ENCODE data around the gene TARS3. TPM values are rescaled to one million over a fixed set of nuclear protein-coding genes. Genes with fewer than 3 reads are reported as not detected.
"Not testable (repeated sequence)": the region's sequence is repeated elsewhere in the genome, so short reads cannot be mapped to it uniquely, and the experiment has no call there.

Gene TARS3
- polyA plus RNA-seq, 4 donors: 4.2 to 19.5 (median 5.1) TPM

GRCh38 chr15:101746716-101747082 is 22.4 kb upstream of the TARS3 start:
- not testable (repeated sequence) for H3K27ac ChIP-seq (ENCODE audit: low read depth in 1 of 3, low read length in 2 of 3); H3K4me3 ChIP-seq (ENCODE audit: low read depth in 1 of 3, low read length in 3 of 3); H3K4me1 ChIP-seq (ENCODE audit: control insufficient read depth in 3 of 3, insufficient read depth in 2 of 3, low read depth in 1 of 3, low read length in 2 of 3); H3K27me3 ChIP-seq (ENCODE audit: control insufficient read depth in 3 of 3, insufficient read depth in 3 of 3, low read length in 3 of 3); DNase-seq; H3K36me3 ChIP-seq (ENCODE audit: control insufficient read depth in 3 of 3, insufficient read depth in 2 of 3, low read depth in 1 of 3, low read length in 3 of 3); H3K9me3 ChIP-seq (ENCODE audit: control insufficient read depth in 2 of 2, insufficient read depth in 1 of 2, low read depth in 1 of 2, low read length in 1 of 2); FAIRE-seq
- no CpG with 5 or more reads among the region's 18 CpGs for WGBS, 3 donors

- H3K36me3 ChIP-seq (ENCODE audit: control insufficient read depth in 3 of 3, insufficient read depth in 2 of 3, low read depth in 1 of 3, low read length in 3 of 3); H3K4me1 ChIP-seq (ENCODE audit: control insufficient read depth in 3 of 3, insufficient read depth in 2 of 3, low read depth in 1 of 3, low read length in 2 of 3); DNase-seq; FAIRE-seq; H3K9me3 ChIP-seq (ENCODE audit: control insufficient read depth in 2 of 2, insufficient read depth in 1 of 2, low read depth in 1 of 2, low read length in 1 of 2); H3K4me3 ChIP-seq (ENCODE audit: low read depth in 1 of 3, low read length in 3 of 3); H3K27ac ChIP-seq (ENCODE audit: low read depth in 1 of 3, low read length in 2 of 3); H3K27me3 ChIP-seq (ENCODE audit: control insufficient read depth in 3 of 3, insufficient read depth in 3 of 3, low read length in 3 of 3): not testable (repeated sequence)
- 94 to 95% (median 94%) methylated on average over 2 of the region's 2 CpGs for WGBS, 3 donors
These were observed 10.6 kb upstream of the TARS3 start for GRCh38 chr15:101734837-101735236.

GRCh38 chr15:101733545-101733944 is 9.3 kb upstream of the TARS3 start:
- FAIRE-seq: no peak
- 96 to 97% (median 96%) methylated on average over 2 of the region's 2 CpGs for WGBS, 3 donors
- no peaks in the 10 kb centered on the region for H3K27me3 ChIP-seq (ENCODE audit: control insufficient read depth in 3 of 3, insufficient read depth in 3 of 3, low read length in 3 of 3)

GRCh38 chr15:101732772-101733171 is 8.5 kb upstream of the TARS3 start:
- Histone ChIP-seq H3K36me3 (ENCODE audit: control insufficient read depth in 3 of 3, insufficient read depth in 2 of 3, low read depth in 1 of 3, low read length in 3 of 3) (no peaks in the 10 kb centered on the region), H3K9me3 (ENCODE audit: control insufficient read depth in 2 of 2, insufficient read depth in 1 of 2, low read depth in 1 of 2, low read length in 1 of 2) (no peaks in the 10 kb centered on the region), H3K4me1 (ENCODE audit: control insufficient read depth in 3 of 3, insufficient read depth in 2 of 3, low read depth in 1 of 3, low read length in 2 of 3) (no peaks in the 10 kb centered on the region), H3K27me3 (ENCODE audit: control insufficient read depth in 3 of 3, insufficient read depth in 3 of 3, low read length in 3 of 3) (no peaks in the 10 kb centered on the region), H3K4me3 (ENCODE audit: low read depth in 1 of 3, low read length in 3 of 3) (no peak overlapping the region), H3K27ac (ENCODE audit: low read depth in 1 of 3, low read length in 2 of 3) (no peak overlapping the region)
- DNase-seq (no peak), FAIRE-seq (no peak)
- WGBS, 3 donors: 78 to 87% (median 84%) methylated on average over 3 of the region's 3 CpGs

More at GRCh38 chr15:101733545-101733944, 9.3 kb upstream of the TARS3 start:
- Histone ChIP-seq H3K36me3 (ENCODE audit: control insufficient read depth in 3 of 3, insufficient read depth in 2 of 3, low read depth in 1 of 3, low read length in 3 of 3) (no peaks in the 10 kb centered on the region), H3K27ac (ENCODE audit: low read depth in 1 of 3, low read length in 2 of 3) (no peak overlapping the region), H3K4me3 (ENCODE audit: low read depth in 1 of 3, low read length in 3 of 3) (no peak overlapping the region), H3K9me3 (ENCODE audit: control insufficient read depth in 2 of 2, insufficient read depth in 1 of 2, low read depth in 1 of 2, low read length in 1 of 2) (no peaks in the 10 kb centered on the region), H3K4me1 (ENCODE audit: control insufficient read depth in 3 of 3, insufficient read depth in 2 of 3, low read depth in 1 of 3, low read length in 2 of 3) (no peaks in the 10 kb centered on the region)
- DNase-seq: no peak

- Histone ChIP-seq H3K36me3 (ENCODE audit: control insufficient read depth in 3 of 3, insufficient read depth in 2 of 3, low read depth in 1 of 3, low read length in 3 of 3) (no peaks in the 10 kb centered on the region), H3K9me3 (ENCODE audit: control insufficient read depth in 2 of 2, insufficient read depth in 1 of 2, low read depth in 1 of 2, low read length in 1 of 2) (no peaks in the 10 kb centered on the region), H3K4me1 (ENCODE audit: control insufficient read depth in 3 of 3, insufficient read depth in 2 of 3, low read depth in 1 of 3, low read length in 2 of 3) (no peaks in the 10 kb centered on the region), H3K27me3 (ENCODE audit: control insufficient read depth in 3 of 3, insufficient read depth in 3 of 3, low read length in 3 of 3) (no peaks in the 10 kb centered on the region), H3K27ac (ENCODE audit: low read depth in 1 of 3, low read length in 2 of 3) (no peak overlapping the region), H3K4me3 (ENCODE audit: low read depth in 1 of 3, low read length in 3 of 3) (no peak overlapping the region)
- WGBS, 3 donors: 51 to 76% (median 57%) methylated on average over 6 of the region's 6 CpGs
- DNase-seq (no peak), FAIRE-seq (no peak)
These were observed 7.5 kb upstream of the TARS3 start for GRCh38 chr15:101731746-101732145.

- no peak for FAIRE-seq
- no peak for DNase-seq
- no peak overlapping the region for H3K4me3 ChIP-seq (ENCODE audit: low read depth in 1 of 3, low read length in 3 of 3)
- no peaks in the 10 kb centered on the region for H3K27me3 ChIP-seq (ENCODE audit: control insufficient read depth in 3 of 3, insufficient read depth in 3 of 3, low read length in 3 of 3)
- no peak overlapping the region for H3K27ac ChIP-seq (ENCODE audit: low read depth in 1 of 3, low read length in 2 of 3)
- no peaks in the 10 kb centered on the region for H3K36me3 ChIP-seq (ENCODE audit: control insufficient read depth in 3 of 3, insufficient read depth in 2 of 3, low read depth in 1 of 3, low read length in 3 of 3)
- WGBS, 3 donors: 28 to 78% (median 35%) methylated on average over 1 of the region's 1 CpG
- H3K9me3 ChIP-seq (ENCODE audit: control insufficient read depth in 2 of 2, insufficient read depth in 1 of 2, low read depth in 1 of 2, low read length in 1 of 2): no peaks in the 10 kb centered on the region
- peaks cover 0 to 6% (median 0%) of the 10 kb centered on the region in 3 donors for H3K4me1 ChIP-seq (ENCODE audit: control insufficient read depth in 3 of 3, insufficient read depth in 2 of 3, low read depth in 1 of 3, low read length in 2 of 3)
These were observed 2.9 kb upstream of the TARS3 start for GRCh38 chr15:101727186-101727585.

GRCh38 chr15:101725073-101725472 is 800 bp upstream of the TARS3 start:
- DNase-seq (no peak), FAIRE-seq (no peak)
- Histone ChIP-seq H3K27ac (ENCODE audit: low read depth in 1 of 3, low read length in 2 of 3) (no peak overlapping the region), H3K4me3 (ENCODE audit: low read depth in 1 of 3, low read length in 3 of 3) (no peak overlapping the region), H3K27me3 (ENCODE audit: control insufficient read depth in 3 of 3, insufficient read depth in 3 of 3, low read length in 3 of 3) (no peaks in the 10 kb centered on the region), H3K4me1 (ENCODE audit: control insufficient read depth in 3 of 3, insufficient read depth in 2 of 3, low read depth in 1 of 3, low read length in 2 of 3) (peaks cover 0 to 6% (median 2%) of the 10 kb centered on the region in 3 donors), H3K9me3 (ENCODE audit: control insufficient read depth in 2 of 2, insufficient read depth in 1 of 2, low read depth in 1 of 2, low read length in 1 of 2) (no peaks in the 10 kb centered on the region), H3K36me3 (ENCODE audit: control insufficient read depth in 3 of 3, insufficient read depth in 2 of 3, low read depth in 1 of 3, low read length in 3 of 3) (peaks cover 3 to 7% (median 5%) of the 10 kb centered on the region in 3 donors)
- WGBS, 3 donors: 61 to 84% (median 73%) methylated on average over 2 of the region's 2 CpGs

- H3K27ac ChIP-seq (ENCODE audit: low read depth in 1 of 3, low read length in 2 of 3): peak overlapping the region in 1 of 3 donors; percentile 13
- 28 to 34% (median 32%) methylated on average over 8 of the region's 8 CpGs for WGBS, 3 donors
- H3K4me3 ChIP-seq (ENCODE audit: low read depth in 1 of 3, low read length in 3 of 3): peak overlapping the region in 1 of 3 donors; percentile 19
- no peaks in the 10 kb centered on the region for H3K9me3 ChIP-seq (ENCODE audit: control insufficient read depth in 2 of 2, insufficient read depth in 1 of 2, low read depth in 1 of 2, low read length in 1 of 2)
- H3K4me1 ChIP-seq (ENCODE audit: control insufficient read depth in 3 of 3, insufficient read depth in 2 of 3, low read depth in 1 of 3, low read length in 2 of 3): peaks cover 0 to 6% (median 2%) of the 10 kb centered on the region in 3 donors
- peaks cover 5 to 9% (median 5%) of the 10 kb centered on the region in 3 donors for H3K36me3 ChIP-seq (ENCODE audit: control insufficient read depth in 3 of 3, insufficient read depth in 2 of 3, low read depth in 1 of 3, low read length in 3 of 3)
- FAIRE-seq: no peak
- H3K27me3 ChIP-seq (ENCODE audit: control insufficient read depth in 3 of 3, insufficient read depth in 3 of 3, low read length in 3 of 3): no peaks in the 10 kb centered on the region
- no peak for DNase-seq
These were observed 367 bp upstream of the TARS3 start for GRCh38 chr15:101724675-101725005.

GRCh38 chr15:101723171-101723873 is 951 bp downstream of the TARS3 start:
- Histone ChIP-seq H3K9me3 (ENCODE audit: control insufficient read depth in 2 of 2, insufficient read depth in 1 of 2, low read depth in 1 of 2, low read length in 1 of 2) (no peaks in the 10 kb centered on the region), H3K4me3 (ENCODE audit: low read depth in 1 of 3, low read length in 3 of 3) (peak overlapping the region; percentile 53 to 67 (median 54)), H3K36me3 (ENCODE audit: control insufficient read depth in 3 of 3, insufficient read depth in 2 of 3, low read depth in 1 of 3, low read length in 3 of 3) (peaks cover 10 to 15% (median 13%) of the 10 kb centered on the region in 3 donors), H3K27ac (ENCODE audit: low read depth in 1 of 3, low read length in 2 of 3) (peak overlapping the region; percentile 90 to 97 (median 94)), H3K4me1 (ENCODE audit: control insufficient read depth in 3 of 3, insufficient read depth in 2 of 3, low read depth in 1 of 3, low read length in 2 of 3) (peaks cover 0 to 6% (median 2%) of the 10 kb centered on the region in 3 donors), H3K27me3 (ENCODE audit: control insufficient read depth in 3 of 3, insufficient read depth in 3 of 3, low read length in 3 of 3) (no peaks in the 10 kb centered on the region)
- FAIRE-seq (no peak), DNase-seq (peak; percentile 30 to 44)
- 7 to 8% (median 7%) methylated on average over 8 of the region's 8 CpGs for WGBS, 3 donors
